Measurements from ENCODE around the gene ZNF618.
A peak's percentile ranks its signal among the peaks of the same experiment; 100 is the strongest.

ZNF618 gene

GRCh38 chr9:113876151-113876992 lies at the start of gene ZNF618:
ZNF618 (plus strand) TSS chr9:113876309; CDS start chr9:113876381, 72 bp downstream.
- H3K4me3 ChIP-seq (ENCODE audit: low read depth, low read length), result peak within 1 kb of the TSS; percentile 76
- TF ChIP-seq CTCF (conservative IDR thresholded peaks at IDR 0.05; ENCODE audit: low read depth, low read length), result peak; percentile 45
- DNase-seq (ENCODE audit: low read depth), result peak; percentile 32

- no peak overlapping the region for H3K4me3 ChIP-seq (ENCODE audit: low read depth, low read length)
- no peak for TF ChIP-seq CTCF (conservative IDR thresholded peaks at IDR 0.05; ENCODE audit: low read depth, low read length)
- DNase-seq (ENCODE audit: low read depth), result peak; percentile 40
Measured at GRCh38 chr9:113828221-113828620, 47.9 kb upstream of the ZNF618 start.

GRCh38 chr9:113837334-113837733 lies 38.8 kb upstream of the ZNF618 start:
- no peak for TF ChIP-seq CTCF (conservative IDR thresholded peaks at IDR 0.05; ENCODE audit: low read depth, low read length)
- no peak overlapping the region for H3K4me3 ChIP-seq (ENCODE audit: low read depth, low read length)
- DNase-seq (ENCODE audit: low read depth), result peak; percentile 15

GRCh38 chr9:113842086-113842485 lies 34.0 kb upstream of the ZNF618 start:
- no peak for TF ChIP-seq CTCF (conservative IDR thresholded peaks at IDR 0.05; ENCODE audit: low read depth, low read length)
- no peak for DNase-seq (ENCODE audit: low read depth)

GRCh38 chr9:113844466-113844865 lies 31.6 kb upstream of the ZNF618 start:
- no peak for DNase-seq (ENCODE audit: low read depth)
- H3K4me3 ChIP-seq (ENCODE audit: low read depth, low read length), result no peak overlapping the region
- TF ChIP-seq CTCF (conservative IDR thresholded peaks at IDR 0.05; ENCODE audit: low read depth, low read length), result no peak

More at GRCh38 chr9:113842086-113842485, 34.0 kb upstream of the ZNF618 start:
- no peak overlapping the region for H3K4me3 ChIP-seq (ENCODE audit: low read depth, low read length)

GRCh38 chr9:113851359-113851758 lies 24.8 kb upstream of the ZNF618 start:
- TF ChIP-seq CTCF (conservative IDR thresholded peaks at IDR 0.05; ENCODE audit: low read depth, low read length), result no peak
- no peak overlapping the region for H3K4me3 ChIP-seq (ENCODE audit: low read depth, low read length)
- no peak for DNase-seq (ENCODE audit: low read depth)

- H3K4me3 ChIP-seq (ENCODE audit: low read depth, low read length), result no peak overlapping the region
- DNase-seq (ENCODE audit: low read depth), result no peak
- no peak for TF ChIP-seq CTCF (conservative IDR thresholded peaks at IDR 0.05; ENCODE audit: low read depth, low read length)
Measured at GRCh38 chr9:113851873-113852272, 24.2 kb upstream of the ZNF618 start.

Data from choroid plexus epithelial cell (primary cell).